Measurements from ENCODE around the gene PARVG. TPM values are rescaled to one million over a fixed set of nuclear protein-coding genes. Genes with fewer than 3 reads are reported as not detected.

Gene PARVG
- total and polyA plus RNA-seq, 9 donors: 2.9 to 14.1 (median 4.1) TPM

- Histone ChIP-seq H3K4me1 (ENCODE audit: insufficient read depth) (peaks cover 7% of the 10 kb centered on the region), H3K27me3 (no peaks in the 10 kb centered on the region), H3K4me3 (no peak overlapping the region), H3K9me3 (no peaks in the 10 kb centered on the region), H3K27ac (no peak overlapping the region), H3K36me3 (no peaks in the 10 kb centered on the region)
- TF ChIP-seq CTCF (IDR thresholded peaks at IDR 0.05) (no peak), POLR2A (IDR thresholded peaks at IDR 0.05) (no peak), EP300 (IDR thresholded peaks at IDR 0.05) (no peak)
- DNase-seq: no peak
- 85 to 92% (median 88%) methylated on average over 10 of the region's 10 CpGs for WGBS, 3 donors
- intact Hi-C loops (cut with DNase I): no loop called here
Observed at GRCh38 chr22:44144046-44144569, 36.6 kb upstream of the PARVG start.

DNA sequence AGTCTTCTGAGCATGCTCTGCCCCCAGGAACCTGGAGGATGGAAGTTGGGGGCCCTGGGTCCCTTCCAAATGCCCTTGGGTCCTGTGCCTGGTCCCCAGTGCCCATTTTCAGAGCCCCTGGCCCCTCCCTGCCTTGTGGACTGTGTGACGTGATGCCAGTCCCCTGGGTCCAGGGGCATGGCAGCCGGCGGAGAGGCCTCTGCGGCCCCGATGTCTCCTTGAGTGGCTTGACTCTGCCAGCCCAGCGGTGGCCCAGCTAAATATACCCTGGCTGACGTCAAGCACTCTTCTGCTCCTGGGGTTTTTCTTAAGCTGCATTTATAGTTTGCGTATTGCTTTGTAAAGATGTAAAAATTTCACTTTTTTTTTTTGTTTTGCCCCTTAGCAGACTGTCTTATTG, 35.2 kb upstream of the PARVG start:
- no peak for DNase-seq
- Histone ChIP-seq H3K27me3 (no peaks in the 10 kb centered on the region), H3K9me3 (no peaks in the 10 kb centered on the region), H3K4me3 (no peak overlapping the region), H3K4me1 (ENCODE audit: insufficient read depth) (peaks cover 7% of the 10 kb centered on the region), H3K27ac (no peak overlapping the region), H3K36me3 (no peaks in the 10 kb centered on the region)
- TF ChIP-seq CTCF (IDR thresholded peaks at IDR 0.05) (no peak), EP300 (IDR thresholded peaks at IDR 0.05) (no peak), POLR2A (IDR thresholded peaks at IDR 0.05) (no peak)
- intact Hi-C loops (cut with DNase I): no loop called here
- WGBS, 3 donors: 84 to 93% (median 87%) methylated on average over 8 of the region's 8 CpGs

DNA sequence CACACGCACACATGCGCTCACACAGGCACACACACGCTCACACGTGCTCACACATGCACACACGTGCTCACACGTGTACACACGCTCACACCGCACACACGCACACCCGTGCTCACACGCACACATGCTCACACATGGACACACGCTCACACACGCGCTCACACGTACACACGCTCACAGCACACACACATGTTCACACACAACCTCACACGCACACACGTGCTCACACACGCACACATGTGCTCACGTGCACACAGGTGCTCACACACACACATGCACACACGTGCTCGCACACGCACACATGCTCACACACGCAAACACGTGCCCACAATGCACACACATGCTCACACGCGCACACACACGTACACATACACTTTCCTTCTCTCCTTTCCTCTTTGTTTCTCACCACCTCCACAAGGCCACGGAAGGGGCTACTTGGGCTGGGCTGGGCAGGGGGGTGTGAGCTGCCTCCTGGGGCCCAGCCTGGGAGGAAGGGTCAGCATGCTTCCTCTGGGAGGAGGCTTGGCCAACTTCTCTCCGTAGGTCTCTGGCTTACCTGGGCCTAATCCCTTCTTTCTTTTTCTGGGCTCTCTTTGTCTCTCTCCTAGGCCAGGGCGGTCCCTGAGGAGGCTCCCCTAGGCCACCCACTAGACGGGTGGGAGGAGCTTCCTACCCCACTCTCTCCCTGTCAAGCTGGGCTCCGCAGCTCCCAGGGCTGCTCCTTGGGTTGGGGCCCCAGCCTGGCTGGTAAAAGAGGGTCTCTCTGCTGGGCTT, 34.5 kb upstream of the PARVG start:
- Histone ChIP-seq H3K9me3 (no peaks in the 10 kb centered on the region), H3K27ac (no peak overlapping the region), H3K4me3 (no peak overlapping the region), H3K36me3 (no peaks in the 10 kb centered on the region), H3K4me1 (ENCODE audit: insufficient read depth) (peaks cover 7% of the 10 kb centered on the region), H3K27me3 (no peaks in the 10 kb centered on the region)
- intact Hi-C loops (cut with DNase I): no loop called here
- DNase-seq: no peak
- TF ChIP-seq CTCF (IDR thresholded peaks at IDR 0.05) (no peak), POLR2A (IDR thresholded peaks at IDR 0.05) (no peak), EP300 (IDR thresholded peaks at IDR 0.05) (no peak)
- WGBS, 3 donors: 84 to 92% (median 87%) methylated on average over 33 of the region's 33 CpGs

GRCh38 chr22:44147008-44147645, 33.6 kb upstream of the PARVG start:
- no peak overlapping the region for H3K27ac ChIP-seq

More at GRCh38 chr22:44147008-44147645, 33.6 kb upstream of the PARVG start:
- intact Hi-C loops (cut with DNase I): no loop called here
- Histone ChIP-seq H3K9me3 (no peaks in the 10 kb centered on the region), H3K36me3 (no peaks in the 10 kb centered on the region), H3K4me3 (no peak overlapping the region), H3K4me1 (ENCODE audit: insufficient read depth) (peaks cover 7% of the 10 kb centered on the region), H3K27me3 (no peaks in the 10 kb centered on the region)
- TF ChIP-seq CTCF (IDR thresholded peaks at IDR 0.05) (no peak), EP300 (IDR thresholded peaks at IDR 0.05) (no peak), POLR2A (IDR thresholded peaks at IDR 0.05) (no peak)
- 70 to 74% (median 70%) methylated on average over 12 of the region's 12 CpGs for WGBS, 3 donors
- no peak for DNase-seq
